CD14-positive monocyte (primary cell): ENCODE data around the gene PER2. TPM values are rescaled to one million over a fixed set of nuclear protein-coding genes. Genes with fewer than 3 reads are reported as not detected.

ENCODE experiments used
- DNase-seq, 3 donors: peaks; one replicate each; pipeline ENCODE4 v3.0.0-alpha.2; 2011 to 2022
- H2AFZ ChIP-seq: 2 replicates; pipeline ENCODE4 v1.6.0; 2012; ENCODE audit warnings: mild to moderate bottlenecking, low read depth, low read length, inconsistent platforms; ENCODE audit not compliant: insufficient read depth, poor library complexity, severe bottlenecking
- H3K27ac ChIP-seq, 2 donors: 1 replicate in 1 of 2; 2 replicates in 1 of 2; pipeline ENCODE4 v1.5.1; 2012 to 2013; ENCODE audit warnings: low read length in 2 of 2, control low read depth in 1 of 2, inconsistent platforms in 1 of 2, low read depth in 1 of 2, mild to moderate bottlenecking in 1 of 2
- H3K27me3 ChIP-seq, 2 donors: one replicate each; pipeline versions ENCODE4 v1.6.0 to v1.6.1; 2011 to 2013; ENCODE audit warnings: low read length in 2 of 2; ENCODE audit not compliant: control insufficient read depth in 2 of 2, insufficient read depth in 2 of 2
- H3K36me3 ChIP-seq, 2 donors: replicated peaks in 1 of 2; 1 replicate in 1 of 2; 2 replicates in 1 of 2; pipeline versions ENCODE4 v1.5.1 to v1.6.1; 2012 to 2013; ENCODE audit warnings: low read length in 2 of 2, control low read depth in 1 of 2, inconsistent platforms in 1 of 2, mild to moderate bottlenecking in 1 of 2; ENCODE audit not compliant: insufficient read depth in 2 of 2, control insufficient read depth in 1 of 2
- H3K4me1 ChIP-seq, 2 donors: 1 replicate in 1 of 2; 2 replicates in 1 of 2; pipeline versions ENCODE4 v1.5.1 to v1.6.1; 2012 to 2013; ENCODE audit warnings: low read length in 2 of 2, control low read depth in 1 of 2, inconsistent platforms in 1 of 2, mild to moderate bottlenecking in 1 of 2, moderate library complexity in 1 of 2; ENCODE audit not compliant: insufficient read depth in 2 of 2, control insufficient read depth in 1 of 2
- H3K4me2 ChIP-seq: replicated peaks from 2 replicates; pipeline ENCODE3; 2012; ENCODE audit warnings: low read length, moderate library complexity, mild to moderate bottlenecking; ENCODE audit not compliant: poor library complexity, severe bottlenecking; ENCODE audit errors: extremely low read depth
- H3K4me3 ChIP-seq, 3 experiments: fragments of 200-600 bp in 1 of 3; sonication (generic) in 1 of 3; replicated peaks in 1 of 3; 1 replicate in 2 of 3; 2 replicates in 1 of 3; pipeline ENCODE4 v1.5.1; 2011 to 2013; ENCODE audit warnings: low read length in 3 of 3, mild to moderate bottlenecking in 3 of 3, control low read depth in 2 of 3, low read depth in 2 of 3, inconsistent platforms in 1 of 3, moderate library complexity in 1 of 3
- H3K79me2 ChIP-seq: 2 replicates; pipeline ENCODE4 v1.6.0; 2012; ENCODE audit warnings: mild to moderate bottlenecking, control low read depth, inconsistent platforms, low read length, moderate library complexity; ENCODE audit not compliant: insufficient read depth
- H3K9ac ChIP-seq: 2 replicates; pipeline ENCODE4 v1.6.0; 2017; ENCODE audit warnings: low read length, mild to moderate bottlenecking; ENCODE audit not compliant: insufficient read depth, poor library complexity, severe bottlenecking
- H3K9me3 ChIP-seq, 2 donors: replicated peaks in 1 of 2; 1 replicate in 1 of 2; 2 replicates in 1 of 2; pipeline versions ENCODE4 v1.5.1 to v1.6.1; 2012 to 2013; ENCODE audit warnings: low read length in 2 of 2, control low read depth in 1 of 2; ENCODE audit not compliant: control insufficient read depth in 1 of 2, insufficient read depth in 1 of 2
- H4K20me1 ChIP-seq: 2 replicates; pipeline ENCODE4 v1.6.0; 2012; ENCODE audit warnings: mild to moderate bottlenecking, low read length, control low read depth, moderate library complexity; ENCODE audit not compliant: insufficient read depth
- H3K27ac Mint-ChIP-seq, 7 donors: one replicate each; pipeline ENCODE4 v1.8.0; 2020; ENCODE audit warnings: mild to moderate bottlenecking in 7 of 7, mixed read lengths in 7 of 7, moderate library complexity in 6 of 7, inconsistent platforms in 2 of 7
- H3K27me3 Mint-ChIP-seq, 3 donors: one replicate each; pipeline ENCODE4 v1.8.0; 2021 to 2022; ENCODE audit warnings: low read depth in 3 of 3, mild to moderate bottlenecking in 3 of 3, mixed read lengths in 3 of 3, moderate library complexity in 3 of 3, inconsistent platforms in 1 of 3
- H3K36me3 Mint-ChIP-seq, 2 donors: one replicate each; pipeline ENCODE4 v1.8.0; 2020; ENCODE audit warnings: mixed read lengths in 2 of 2, inconsistent platforms in 1 of 2, mild to moderate bottlenecking in 1 of 2
- H3K4me1 Mint-ChIP-seq: one replicate; pipeline ENCODE4 v1.8.0; 2020; ENCODE audit warnings: mild to moderate bottlenecking, mixed read lengths
- H3K4me3 Mint-ChIP-seq, 2 donors: one replicate each; pipeline ENCODE4 v1.8.0; 2020; ENCODE audit warnings: mild to moderate bottlenecking in 2 of 2, mixed read lengths in 2 of 2, moderate library complexity in 1 of 2
- H3K9me3 Mint-ChIP-seq, 7 donors: one replicate each; pipeline ENCODE4 v1.8.0; 2020 to 2022; ENCODE audit warnings: mixed read lengths in 7 of 7, mild to moderate bottlenecking in 6 of 7, moderate library complexity in 6 of 7, inconsistent platforms in 2 of 7
- WGBS: methylation state at CpG from one replicate; pipeline ENCODE4 v1.1.5; 2013; ENCODE audit warnings: missing lambda C conversion rate; ENCODE audit not compliant: insufficient coverage; 5-methylcytosine and 5-hydroxymethylcytosine counted together
- intact Hi-C, 2 donors: fragments of 100-400 bp; cut with micrococcal nuclease; formaldehyde crosslinking; loops; one replicate each; pipeline versions ENCODE4 v1.15.0 to v1.15.1; 2023
- polyA plus RNA-seq, 3 donors: library from polyadenylated mRNA; depleted of rRNA in 1 of 3; unstranded in 2 of 3; stranded (reverse) in 1 of 3; fragments of 300-500 nt in 2 of 3; fragments of >200 nt in 1 of 3; fragmentation: Illumina TruSeq in 2 of 3; gene quantifications; 1 replicate in 2 of 3; 2 replicates in 1 of 3; pipeline ENCODE4 v1.2.3, GENCODE V29; 2012 to 2021
- TF ChIP-seq, protein P1 (sequence below): fragments of 200-600 bp; IDR thresholded peaks from one replicate; pipeline ENCODE4 v1.8.0; 2022; ENCODE audit warnings: antibody characterized with exemption, mild to moderate bottlenecking

Gene PER2
- polyA plus RNA-seq, 3 donors: 1.6 to 5.6 (median 3.1) TPM

DNA sequence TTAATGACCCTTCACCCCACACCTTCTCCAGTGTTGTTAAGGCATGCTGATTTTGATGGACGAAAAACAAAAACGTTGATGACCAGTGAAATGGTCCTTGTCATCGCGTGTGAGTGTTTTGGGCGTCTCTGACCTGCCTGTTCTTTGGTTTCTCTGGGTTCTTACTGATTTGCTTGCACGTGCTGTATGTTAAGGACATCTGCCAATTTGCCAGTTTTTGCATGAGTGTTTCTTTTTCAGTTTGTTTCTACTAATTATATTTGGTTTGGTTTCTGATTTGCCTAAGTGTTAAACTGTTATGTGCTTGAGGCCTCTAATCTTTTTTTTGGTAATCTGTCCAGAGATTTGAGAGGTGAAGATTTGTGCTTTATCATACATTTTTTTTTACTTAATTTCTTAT, 46.5 kb upstream of the PER2 start:
- Histone ChIP-seq H3K79me2 (no peaks in the 10 kb centered on the region), H3K9me3 (no peaks in the 10 kb centered on the region), H3K27ac (no peak overlapping the region), H3K27me3 (no peaks in the 10 kb centered on the region), H3K36me3 (peaks cover 0 to 17% of the 10 kb centered on the region in 2 donors), H3K4me3 (no peak overlapping the region), H2AFZ (no peak overlapping the region), H4K20me1 (no peaks in the 10 kb centered on the region), H3K4me1 (no peaks in the 10 kb centered on the region), H3K4me2 (no peak overlapping the region), H3K9ac (no peak overlapping the region)
- no peak for DNase-seq
- WGBS: 100% methylated on average over 5 of the region's 6 CpGs
- TF ChIP-seq, protein P1, sequence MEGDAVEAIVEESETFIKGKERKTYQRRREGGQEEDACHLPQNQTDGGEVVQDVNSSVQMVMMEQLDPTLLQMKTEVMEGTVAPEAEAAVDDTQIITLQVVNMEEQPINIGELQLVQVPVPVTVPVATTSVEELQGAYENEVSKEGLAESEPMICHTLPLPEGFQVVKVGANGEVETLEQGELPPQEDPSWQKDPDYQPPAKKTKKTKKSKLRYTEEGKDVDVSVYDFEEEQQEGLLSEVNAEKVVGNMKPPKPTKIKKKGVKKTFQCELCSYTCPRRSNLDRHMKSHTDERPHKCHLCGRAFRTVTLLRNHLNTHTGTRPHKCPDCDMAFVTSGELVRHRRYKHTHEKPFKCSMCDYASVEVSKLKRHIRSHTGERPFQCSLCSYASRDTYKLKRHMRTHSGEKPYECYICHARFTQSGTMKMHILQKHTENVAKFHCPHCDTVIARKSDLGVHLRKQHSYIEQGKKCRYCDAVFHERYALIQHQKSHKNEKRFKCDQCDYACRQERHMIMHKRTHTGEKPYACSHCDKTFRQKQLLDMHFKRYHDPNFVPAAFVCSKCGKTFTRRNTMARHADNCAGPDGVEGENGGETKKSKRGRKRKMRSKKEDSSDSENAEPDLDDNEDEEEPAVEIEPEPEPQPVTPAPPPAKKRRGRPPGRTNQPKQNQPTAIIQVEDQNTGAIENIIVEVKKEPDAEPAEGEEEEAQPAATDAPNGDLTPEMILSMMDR: no peak
- Mint-ChIP-seq H3K36me3 (peaks cover 20 to 32% of the 10 kb centered on the region in 2 donors), H3K4me3 (no peak overlapping the region), H3K9me3 (no peaks in the 10 kb centered on the region), H3K27ac (no peak overlapping the region), H3K27me3 (peaks cover 0 to 3% (median 0%) of the 10 kb centered on the region in 3 donors), H3K4me1 (no peaks in the 10 kb centered on the region)
- intact Hi-C loops: no loop called here

DNA sequence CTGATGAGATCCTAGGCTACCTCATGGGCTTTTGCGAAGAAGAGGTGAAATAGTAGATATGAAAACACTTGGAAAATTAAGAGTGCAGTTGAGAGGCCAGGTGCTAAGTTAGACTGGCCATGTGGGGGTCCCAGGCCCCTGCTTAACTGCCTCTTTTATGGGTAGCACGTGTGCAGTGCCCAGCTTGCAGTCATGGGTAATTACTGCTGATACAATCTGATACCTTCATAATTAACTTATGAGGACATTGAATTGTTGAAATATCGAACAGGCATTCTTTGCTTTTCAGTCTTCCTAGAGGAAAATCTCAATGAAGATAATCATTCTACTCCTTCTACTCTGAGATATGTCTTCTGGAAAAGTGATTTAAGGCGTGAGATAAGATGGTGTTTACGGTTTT, 43.5 kb upstream of the PER2 start:
- 100% methylated on average over 1 of the region's 5 CpGs for WGBS
- TF ChIP-seq, protein P1: no peak
- Mint-ChIP-seq H3K36me3 (peaks cover 30% of the 10 kb centered on the region in 2 donors), H3K27me3 (no peaks in the 10 kb centered on the region), H3K9me3 (peaks cover 0 to 2% (median 0%) of the 10 kb centered on the region in 7 donors), H3K27ac (no peak overlapping the region), H3K4me1 (no peaks in the 10 kb centered on the region), H3K4me3 (no peak overlapping the region)
- Histone ChIP-seq H3K27ac (no peak overlapping the region), H3K4me3 (no peak overlapping the region), H2AFZ (no peak overlapping the region), H4K20me1 (no peaks in the 10 kb centered on the region), H3K79me2 (no peaks in the 10 kb centered on the region), H3K4me2 (no peak overlapping the region), H3K4me1 (no peaks in the 10 kb centered on the region), H3K9me3 (no peaks in the 10 kb centered on the region), H3K36me3 (peaks cover 0 to 25% of the 10 kb centered on the region in 2 donors), H3K9ac (no peak overlapping the region), H3K27me3 (no peaks in the 10 kb centered on the region)
- intact Hi-C loops: no loop called here
- DNase-seq: no peak
